Measurements from ENCODE around the gene MOB1B.
A peak's percentile ranks its signal among the peaks of the same experiment; 100 is the strongest.

DNA sequence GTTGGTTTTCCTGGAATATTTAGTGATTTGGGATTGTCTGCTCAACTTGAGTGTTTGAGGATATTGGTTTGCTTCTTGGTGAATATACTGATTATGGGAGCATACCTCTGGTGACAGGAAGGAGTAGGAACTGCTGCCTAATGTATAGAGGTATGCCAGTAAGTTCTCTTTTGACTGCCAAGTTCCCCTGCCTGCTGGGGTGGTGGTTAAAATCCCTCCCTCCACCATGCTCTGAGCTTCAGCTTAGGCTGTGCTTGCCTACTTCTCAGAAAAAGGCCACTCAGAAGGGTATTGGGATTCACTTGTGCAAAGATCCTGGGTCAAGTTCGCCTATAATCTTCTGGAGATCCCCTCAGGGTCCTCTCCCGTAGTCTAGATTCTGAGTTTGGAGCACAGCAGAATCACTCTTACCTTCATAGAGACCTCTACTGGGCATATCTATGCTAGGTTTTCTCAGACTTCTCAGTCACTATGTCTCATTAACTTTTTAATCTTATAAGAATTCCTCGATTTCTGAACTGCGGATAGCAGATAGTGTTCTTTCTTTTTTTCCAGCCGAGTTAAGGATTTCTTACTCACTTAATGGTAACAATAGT, 46.6 kb downstream of the MOB1B start:
- TF ChIP-seq MAX (IDR thresholded peaks at IDR 0.05; ENCODE audit: low read depth, low read length) = no peak
- TF ChIP-seq CTCF (IDR thresholded peaks at IDR 0.05 in 2 of 3, conservative IDR thresholded peaks at IDR 0.05 in 1 of 3; ENCODE audit: control insufficient read depth in 2 of 3, extremely low read depth in 1 of 3, insufficient read depth in 1 of 3, low read depth in 3 of 3, low read length in 3 of 3) = peak; percentile 28 to 32 (median 32); a peak in 3 of 6 replicates
- no peak for TF ChIP-seq POLR2A (IDR thresholded peaks at IDR 0.05; ENCODE audit: low read depth, low read length)
- no peak for TF ChIP-seq ZNF274 (IDR thresholded peaks at IDR 0.05; ENCODE audit: insufficient read depth, insufficient read length)
- TF ChIP-seq HCFC1 (IDR thresholded peaks at IDR 0.05; ENCODE audit: low read length) = no peak
- no peak for TF ChIP-seq NFXL1 (IDR thresholded peaks at IDR 0.05; ENCODE audit: borderline replicate concordance)
- TF ChIP-seq JUND (IDR thresholded peaks at IDR 0.05; ENCODE audit: low read depth, low read length) = no peak
